Fibroblast of lung (primary cell): Measurements from ENCODE around the gene RAB20.

Source experiments
- CTCF ChIP-seq, 2 donors: IDR thresholded peaks in 1 of 2; conservative IDR thresholded peaks in 1 of 2; 1 replicate in 1 of 2; 2 replicates in 1 of 2; pipeline ENCODE4 v1.5.1; 2011 to 2012; ENCODE audit warnings: low read length in 2 of 2, control low read depth in 1 of 2, inconsistent platforms in 1 of 2, low read depth in 1 of 2, mild to moderate bottlenecking in 1 of 2
- EZH2 ChIP-seq: IDR thresholded peaks from 2 replicates; pipeline ENCODE4 v1.5.1; 2012; ENCODE audit warnings: low read length, control low read depth, mild to moderate bottlenecking; ENCODE audit errors: missing control alignments

GRCh38 chr13:110576736-110577476 is 15.4 kb upstream of the RAB20 start:
- no peak for TF ChIP-seq CTCF (conservative IDR thresholded peaks at IDR 0.05 in 1 of 2, IDR thresholded peaks at IDR 0.05 in 1 of 2; ENCODE audit: low read depth in 1 of 2, low read length in 2 of 2)
- no peak for TF ChIP-seq EZH2
